CD4-positive, alpha-beta T cell treated with Interleukin-12 subunit alpha and Interleukin-12 subunit beta, for 1 hour (primary cell): ENCODE results near the gene CDK2AP2.
A peak's percentile ranks its signal among the peaks of the same experiment; 100 is the strongest.
"Not testable (repeated sequence)": the region's sequence is repeated elsewhere in the genome, so short reads cannot be mapped to it uniquely, and the experiment has no call there.

Source experiments
- DNase-seq: peaks from one replicate; pipeline ENCODE4 v3.0.0-alpha.2; 2020

The CDK2AP2 gene

GRCh38 chr11:67465530-67465929 is 42.4 kb downstream of the CDK2AP2 start:
- not testable (repeated sequence) for DNase-seq

- no peak for DNase-seq
Observed at GRCh38 chr11:67465189-67465510, 42.8 kb downstream of the CDK2AP2 start.

GRCh38 chr11:67464411-67465188 is 43.4 kb downstream of the CDK2AP2 start:
- DNase-seq, result peak; percentile 96

- no peak for DNase-seq
Observed at GRCh38 chr11:67463680-67464410, 44.1 kb downstream of the CDK2AP2 start.

GRCh38 chr11:67463186-67463585 is 44.8 kb downstream of the CDK2AP2 start:
- no peak for DNase-seq

GRCh38 chr11:67458266-67458665 is 49.7 kb downstream of the CDK2AP2 start:
- no peak for DNase-seq

- DNase-seq, result no peak
Observed at GRCh38 chr11:67457453-67457852, 50.5 kb downstream of the CDK2AP2 start.
